IPS-11a (cell line): Measurements from ENCODE around the gene CRIP2.

ENCODE experiments used
- H3K4me3 ChIP-seq: one replicate; pipeline ENCODE4 v1.5.1; 2013; ENCODE audit warnings: low read depth, low read length, control low read depth

Gene CRIP2, protein sequence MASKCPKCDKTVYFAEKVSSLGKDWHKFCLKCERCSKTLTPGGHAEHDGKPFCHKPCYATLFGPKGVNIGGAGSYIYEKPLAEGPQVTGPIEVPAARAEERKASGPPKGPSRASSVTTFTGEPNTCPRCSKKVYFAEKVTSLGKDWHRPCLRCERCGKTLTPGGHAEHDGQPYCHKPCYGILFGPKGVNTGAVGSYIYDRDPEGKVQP

GRCh38 chr14:105474483-105475268, at the start of gene CRIP2:
Gene CRIP2 (plus strand): TSS chr14:105474821. CDS start chr14:105474863, 42 bp downstream.
- peak within 1 kb of the TSS; percentile 47 for H3K4me3 ChIP-seq

- H3K4me3 ChIP-seq, result no peak overlapping the region
Observed at GRCh38 chr14:105424861-105425260, 49.8 kb upstream of the CRIP2 start.

GRCh38 chr14:105425823-105426247, 48.8 kb upstream of the CRIP2 start:
- H3K4me3 ChIP-seq, result no peak overlapping the region

DNA sequence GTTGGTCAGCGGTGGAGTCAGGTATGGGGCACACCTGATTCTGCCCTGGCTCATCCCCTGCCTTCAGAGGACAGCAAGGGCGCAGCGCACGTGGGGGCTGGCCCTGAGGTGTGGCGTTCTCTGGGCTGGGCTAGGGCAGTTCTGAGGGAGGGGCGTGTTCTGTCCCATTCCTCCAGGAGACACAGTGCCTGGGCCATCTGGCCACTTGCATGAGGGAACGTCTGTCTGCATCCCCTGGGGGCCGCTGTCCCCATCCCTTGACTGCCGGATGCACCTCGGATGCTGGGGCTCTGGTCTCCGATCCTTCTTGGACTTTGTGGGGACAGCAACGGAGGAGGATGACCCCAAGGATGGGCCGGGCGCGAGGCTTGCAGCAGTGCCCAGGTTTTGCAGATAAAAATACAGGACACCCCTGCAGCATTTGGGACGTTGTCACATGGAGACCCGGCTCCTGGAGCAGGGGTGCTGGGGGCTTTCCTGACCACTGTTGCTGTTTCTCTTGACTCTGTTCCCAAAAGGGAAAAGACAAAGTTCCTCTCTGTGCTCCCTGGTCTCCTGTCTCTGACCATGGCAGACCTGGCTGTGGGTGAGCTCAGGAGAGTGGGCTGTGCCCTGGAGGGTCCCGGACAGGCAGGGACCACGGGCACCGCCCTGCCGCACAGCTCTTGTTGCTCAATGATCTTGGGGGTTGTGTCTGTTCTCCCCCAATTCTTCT, 48.0 kb upstream of the CRIP2 start:
- H3K4me3 ChIP-seq, result no peak overlapping the region

- no peak overlapping the region for H3K4me3 ChIP-seq
Observed at GRCh38 chr14:105427412-105427811, 47.2 kb upstream of the CRIP2 start.

DNA sequence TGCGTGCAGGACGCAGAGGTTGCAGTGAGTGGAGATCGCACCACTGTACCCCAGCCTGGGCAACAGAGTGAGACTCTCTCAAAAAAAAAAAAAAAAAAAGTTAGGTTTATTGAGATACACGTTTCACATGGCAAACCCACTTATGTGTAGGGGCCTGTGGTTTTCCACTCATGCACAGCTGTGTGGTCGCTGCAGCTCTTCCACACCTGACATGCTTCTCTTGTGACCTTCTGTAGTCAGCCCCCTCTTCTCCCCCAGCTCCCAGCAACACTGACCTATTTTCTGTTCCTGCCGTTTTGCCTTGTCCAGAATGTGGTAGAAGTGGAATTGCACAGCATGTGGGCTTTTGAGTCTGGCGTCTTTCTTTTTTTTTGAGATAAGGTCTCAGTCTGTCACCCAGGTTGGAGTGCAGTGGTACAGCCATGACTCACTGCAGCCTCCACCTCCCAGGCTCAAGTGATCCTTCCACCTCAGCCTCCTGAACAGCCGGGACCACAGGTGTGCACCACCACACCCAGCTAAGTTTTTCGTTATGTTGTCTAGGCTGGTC, 46.6 kb upstream of the CRIP2 start:
- no peak overlapping the region for H3K4me3 ChIP-seq

DNA sequence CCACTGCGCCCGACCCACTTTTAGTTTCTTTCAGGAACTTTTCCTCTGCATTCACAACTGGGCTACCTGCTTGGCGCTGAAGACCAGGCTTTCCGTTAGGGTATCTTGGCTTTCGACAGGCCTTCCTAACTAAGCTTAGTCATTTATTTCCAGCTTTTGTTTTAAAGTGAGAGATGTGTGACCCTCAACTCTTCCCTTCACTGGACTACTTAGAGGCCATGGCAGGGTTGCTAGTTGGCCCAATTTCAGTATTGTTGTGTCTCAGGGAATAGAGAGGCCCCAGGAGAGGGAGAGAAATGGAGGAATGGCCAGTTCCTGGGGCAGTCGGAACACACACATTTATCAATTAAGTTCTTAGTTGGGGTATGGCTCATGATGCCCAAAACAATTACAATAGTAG, 44.6 kb upstream of the CRIP2 start:
- H3K4me3 ChIP-seq, result no peak overlapping the region

- no peak overlapping the region for H3K4me3 ChIP-seq
Observed at GRCh38 chr14:105430565-105430964, 44.1 kb upstream of the CRIP2 start.

- no peak overlapping the region for H3K4me3 ChIP-seq
Observed at GRCh38 chr14:105431256-105431655, 43.4 kb upstream of the CRIP2 start.

GRCh38 chr14:105432657-105433056, 42.0 kb upstream of the CRIP2 start:
- H3K4me3 ChIP-seq, result no peak overlapping the region

DNA sequence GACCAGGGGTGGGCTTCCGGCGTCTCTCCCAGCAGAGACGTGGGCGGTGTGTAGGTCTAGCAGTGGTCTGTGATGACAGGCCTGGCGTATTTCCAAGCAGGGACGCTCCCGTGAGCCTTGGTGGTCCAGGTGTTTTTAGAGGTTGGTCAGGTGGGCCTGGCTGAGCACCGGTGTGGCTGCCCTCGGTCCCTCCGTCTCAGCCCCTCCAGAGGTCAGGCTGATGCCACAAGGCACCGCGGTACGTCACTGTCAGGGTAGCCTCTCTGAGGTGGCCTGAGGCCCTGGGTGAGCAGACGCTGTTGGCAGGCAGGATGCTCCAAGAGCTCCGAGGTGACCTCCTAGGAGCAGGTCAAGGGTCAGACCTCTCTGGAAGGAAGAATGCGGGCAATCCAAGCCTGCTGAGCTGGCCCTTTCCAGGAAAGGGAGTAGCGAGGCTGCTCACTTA, 41.4 kb upstream of the CRIP2 start:
- H3K4me3 ChIP-seq, result no peak overlapping the region

GRCh38 chr14:105436402-105436801, 38.2 kb upstream of the CRIP2 start:
- H3K4me3 ChIP-seq, result no peak overlapping the region

GRCh38 chr14:105436891-105437722, 37.5 kb upstream of the CRIP2 start:
- no peak overlapping the region for H3K4me3 ChIP-seq

- H3K4me3 ChIP-seq, result no peak overlapping the region
Observed at GRCh38 chr14:105437723-105438500, 36.7 kb upstream of the CRIP2 start.

GRCh38 chr14:105439179-105439578, 35.4 kb upstream of the CRIP2 start:
- no peak overlapping the region for H3K4me3 ChIP-seq

DNA sequence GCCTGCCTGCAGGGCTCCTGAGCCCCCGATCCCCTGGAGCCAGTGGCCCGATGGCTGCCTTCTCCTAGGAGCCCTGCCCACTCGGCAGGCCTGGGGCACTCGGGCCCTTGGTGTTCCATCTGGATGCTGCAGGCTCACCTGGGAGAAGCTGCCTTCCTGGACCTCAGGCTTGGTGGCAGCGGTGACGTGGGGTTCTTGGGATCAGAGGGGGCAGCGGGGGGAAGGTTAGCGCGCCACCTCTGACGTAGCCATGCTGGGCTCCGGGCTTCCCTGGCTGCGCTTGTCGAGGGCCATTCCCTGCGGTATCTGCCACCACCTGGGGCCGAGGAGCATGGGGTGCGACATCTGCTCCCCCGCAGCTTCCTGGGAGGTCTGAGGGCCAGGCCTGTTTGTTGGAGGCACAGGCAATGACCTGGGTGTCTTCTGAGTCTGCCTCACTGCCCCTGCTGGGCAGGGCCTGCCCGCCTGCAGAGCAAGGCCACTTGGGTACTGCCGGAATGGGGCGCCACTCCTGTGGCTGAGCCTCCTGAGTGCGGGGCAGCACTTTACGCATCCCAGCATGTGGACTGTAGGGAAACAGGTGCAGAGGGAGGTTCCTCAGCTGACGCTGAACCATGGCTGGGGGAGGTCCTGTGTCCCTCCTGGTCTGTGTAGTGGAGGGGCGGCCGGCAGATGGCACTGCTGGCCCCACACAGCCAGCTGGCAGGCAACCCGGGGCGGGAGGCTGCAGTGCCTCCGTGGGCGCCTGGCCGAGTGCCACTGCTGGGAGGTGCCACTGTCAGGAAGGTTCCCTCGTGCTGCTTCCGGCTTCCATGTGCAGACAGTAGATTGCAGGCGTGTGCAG, 34.7 kb upstream of the CRIP2 start:
- H3K4me3 ChIP-seq, result no peak overlapping the region

DNA sequence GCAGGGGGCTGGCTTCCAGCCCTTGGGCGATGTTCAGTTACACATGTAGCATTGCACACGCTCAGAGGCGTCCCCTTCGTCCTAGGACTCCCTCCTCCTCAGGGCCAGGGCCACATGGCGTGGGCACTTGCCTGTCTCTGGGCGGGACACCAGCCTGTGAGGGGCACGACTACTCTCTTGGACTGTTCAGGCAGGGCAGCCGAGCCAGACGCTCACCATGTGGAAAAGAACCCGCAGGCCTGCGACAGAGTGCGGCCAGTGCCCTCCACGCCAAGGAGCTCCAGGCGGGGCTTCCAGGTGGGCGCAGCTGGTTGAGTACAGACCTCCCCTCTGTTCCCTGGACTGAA, 34.1 kb upstream of the CRIP2 start:
- no peak overlapping the region for H3K4me3 ChIP-seq

- H3K4me3 ChIP-seq, result no peak overlapping the region
Observed at GRCh38 chr14:105440992-105441391, 33.6 kb upstream of the CRIP2 start.

DNA sequence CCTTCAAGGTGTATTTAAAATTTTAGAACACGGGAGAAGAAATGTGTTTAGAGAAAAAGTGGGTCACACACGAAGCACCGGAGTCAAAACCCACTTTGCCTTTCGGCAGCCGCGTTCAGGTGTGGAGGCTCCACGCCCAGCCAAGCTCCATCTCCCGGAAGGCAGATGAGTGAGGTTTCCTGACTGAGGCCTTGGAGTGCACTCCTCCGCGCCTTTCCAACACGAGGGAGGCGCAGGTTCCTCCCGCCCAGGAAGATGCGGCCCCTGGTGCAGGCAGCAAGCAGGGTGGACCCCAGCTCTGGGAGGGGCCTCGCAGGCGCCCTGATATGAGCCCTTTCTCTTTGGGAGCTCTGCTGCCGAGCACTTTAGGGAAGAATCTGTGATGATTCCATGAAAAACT, 32.5 kb upstream of the CRIP2 start:
- no peak overlapping the region for H3K4me3 ChIP-seq
